Loucy (cell line): ENCODE data around the gene SQOR.

Source experiments
- CTCF ChIP-seq: fragments of 200-600 bp; sonication (generic); conservative IDR thresholded peaks from 2 replicates; pipeline ENCODE4 v1.5.1; 2014; ENCODE audit warnings: mild to moderate bottlenecking, antibody characterized with exemption, low read length
- EZH2phosphoT487 ChIP-seq: fragments of 200-600 bp; IDR thresholded peaks from 2 replicates; pipeline ENCODE4 v1.6.1; 2018; ENCODE audit warnings: antibody characterized with exemption, mild to moderate bottlenecking, moderate library complexity, borderline replicate concordance

- TF ChIP-seq CTCF (no peak), EZH2phosphoT487 (no peak)
These were observed 999 bp downstream of the SQOR start for GRCh38 chr15:45635763-45636292.
